GM23338 (cell line): ENCODE measurements around the gene RFNG.

Source experiments
- CREB1 ChIP-seq: fragments of 250-450 bp; sonication (Bioruptor Pico); IDR thresholded peaks from 2 replicates; pipeline ENCODE4 v1.5.0; 2020; ENCODE audit warnings: low read depth, mild to moderate bottlenecking, moderate library complexity
- EZH2 ChIP-seq: fragments of 200-600 bp; sonication (generic); IDR thresholded peaks from one replicate; pipeline ENCODE4 v1.8.0; 2017; ENCODE audit warnings: antibody characterized with exemption, mild to moderate bottlenecking, low read depth; ENCODE audit not compliant: unreplicated experiment
- JUNB ChIP-seq: IDR thresholded peaks from one replicate; pipeline ENCODE4 v1.6.1; 2016; ENCODE audit warnings: antibody characterized with exemption; ENCODE audit not compliant: unreplicated experiment
- POLR2AphosphoS5 ChIP-seq: IDR thresholded peaks from 2 replicates; pipeline ENCODE4 v1.6.1; 2016; ENCODE audit warnings: antibody characterized with exemption, low read depth
- ZNF114 ChIP-seq: fragments of 250-450 bp; sonication (Bioruptor Pico); IDR thresholded peaks from 2 replicates; pipeline ENCODE4 v1.5.0; 2020; ENCODE audit warnings: mild to moderate bottlenecking, moderate library complexity
- TF ChIP-seq, protein P1 (sequence below), 2 experiments: fragments of 200-600 bp in 1 of 2; sonication (generic) in 1 of 2; conservative IDR thresholded peaks; 2 replicates each; pipeline versions ENCODE4 v1.5.1 to v1.6.1; 2016 to 2017; ENCODE audit warnings: antibody characterized with exemption in 2 of 2, low read depth in 2 of 2, mild to moderate bottlenecking in 2 of 2, moderate library complexity in 1 of 2
- TF ChIP-seq, protein P2 (sequence below): IDR thresholded peaks from one replicate; pipeline ENCODE4 v1.6.1; 2018; ENCODE audit warnings: antibody characterized with exemption; ENCODE audit not compliant: unreplicated experiment
- TF ChIP-seq, protein P3 (sequence below): IDR thresholded peaks from 2 replicates; pipeline ENCODE4 v1.6.1; 2016; ENCODE audit warnings: antibody characterized with exemption

DNA sequence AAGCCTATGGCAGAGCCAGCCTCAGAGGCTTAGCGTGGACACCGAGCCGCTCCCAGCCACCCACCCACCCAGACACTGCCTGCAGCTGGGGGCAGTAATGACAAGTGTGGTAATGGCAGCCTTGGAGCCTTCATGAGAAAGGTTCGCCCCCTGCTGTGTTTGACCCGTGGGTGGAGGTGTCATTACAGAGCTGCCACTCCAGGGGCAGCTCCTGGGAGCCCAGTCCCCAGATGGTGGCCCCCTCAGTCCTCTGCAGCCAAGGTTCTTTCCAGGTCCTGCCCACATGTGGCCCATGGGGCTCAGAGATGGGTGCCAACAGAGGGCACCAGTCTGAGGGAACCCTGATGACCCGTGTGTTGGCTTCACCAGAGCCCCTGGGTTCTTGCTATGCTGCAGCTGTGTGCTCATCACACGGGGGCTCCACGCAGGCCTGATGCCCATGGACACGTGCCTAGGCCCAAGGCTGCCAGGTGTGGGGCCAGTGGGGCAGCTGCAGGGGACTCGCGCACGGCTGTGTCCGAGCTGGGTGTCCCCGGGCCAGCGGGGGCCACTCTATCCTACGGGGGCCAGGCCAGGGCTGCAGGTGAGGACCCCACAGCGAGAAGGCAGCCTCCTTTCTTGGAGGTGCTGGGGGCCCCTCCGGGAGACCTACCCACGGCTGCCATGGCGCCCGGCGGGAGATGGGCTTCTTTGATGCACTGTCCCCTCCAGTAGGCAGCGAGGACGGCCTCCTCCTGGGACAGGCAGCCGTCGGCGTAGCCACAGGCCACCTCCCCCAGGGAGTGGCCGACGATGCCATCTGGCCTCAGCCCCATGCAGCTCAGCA is 38.3 kb upstream of the RFNG start:
- TF ChIP-seq, protein P1, sequence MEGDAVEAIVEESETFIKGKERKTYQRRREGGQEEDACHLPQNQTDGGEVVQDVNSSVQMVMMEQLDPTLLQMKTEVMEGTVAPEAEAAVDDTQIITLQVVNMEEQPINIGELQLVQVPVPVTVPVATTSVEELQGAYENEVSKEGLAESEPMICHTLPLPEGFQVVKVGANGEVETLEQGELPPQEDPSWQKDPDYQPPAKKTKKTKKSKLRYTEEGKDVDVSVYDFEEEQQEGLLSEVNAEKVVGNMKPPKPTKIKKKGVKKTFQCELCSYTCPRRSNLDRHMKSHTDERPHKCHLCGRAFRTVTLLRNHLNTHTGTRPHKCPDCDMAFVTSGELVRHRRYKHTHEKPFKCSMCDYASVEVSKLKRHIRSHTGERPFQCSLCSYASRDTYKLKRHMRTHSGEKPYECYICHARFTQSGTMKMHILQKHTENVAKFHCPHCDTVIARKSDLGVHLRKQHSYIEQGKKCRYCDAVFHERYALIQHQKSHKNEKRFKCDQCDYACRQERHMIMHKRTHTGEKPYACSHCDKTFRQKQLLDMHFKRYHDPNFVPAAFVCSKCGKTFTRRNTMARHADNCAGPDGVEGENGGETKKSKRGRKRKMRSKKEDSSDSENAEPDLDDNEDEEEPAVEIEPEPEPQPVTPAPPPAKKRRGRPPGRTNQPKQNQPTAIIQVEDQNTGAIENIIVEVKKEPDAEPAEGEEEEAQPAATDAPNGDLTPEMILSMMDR (conservative IDR thresholded peaks at IDR 0.05; ENCODE audit: low read depth in 2 of 2): no peak
- TF ChIP-seq POLR2AphosphoS5 (no peak), ZNF114 (no peak), JUNB (no peak), EZH2 (no peak), CREB1 (CRISPR knock-in tag) (no peak)
- TF ChIP-seq, protein P2, sequence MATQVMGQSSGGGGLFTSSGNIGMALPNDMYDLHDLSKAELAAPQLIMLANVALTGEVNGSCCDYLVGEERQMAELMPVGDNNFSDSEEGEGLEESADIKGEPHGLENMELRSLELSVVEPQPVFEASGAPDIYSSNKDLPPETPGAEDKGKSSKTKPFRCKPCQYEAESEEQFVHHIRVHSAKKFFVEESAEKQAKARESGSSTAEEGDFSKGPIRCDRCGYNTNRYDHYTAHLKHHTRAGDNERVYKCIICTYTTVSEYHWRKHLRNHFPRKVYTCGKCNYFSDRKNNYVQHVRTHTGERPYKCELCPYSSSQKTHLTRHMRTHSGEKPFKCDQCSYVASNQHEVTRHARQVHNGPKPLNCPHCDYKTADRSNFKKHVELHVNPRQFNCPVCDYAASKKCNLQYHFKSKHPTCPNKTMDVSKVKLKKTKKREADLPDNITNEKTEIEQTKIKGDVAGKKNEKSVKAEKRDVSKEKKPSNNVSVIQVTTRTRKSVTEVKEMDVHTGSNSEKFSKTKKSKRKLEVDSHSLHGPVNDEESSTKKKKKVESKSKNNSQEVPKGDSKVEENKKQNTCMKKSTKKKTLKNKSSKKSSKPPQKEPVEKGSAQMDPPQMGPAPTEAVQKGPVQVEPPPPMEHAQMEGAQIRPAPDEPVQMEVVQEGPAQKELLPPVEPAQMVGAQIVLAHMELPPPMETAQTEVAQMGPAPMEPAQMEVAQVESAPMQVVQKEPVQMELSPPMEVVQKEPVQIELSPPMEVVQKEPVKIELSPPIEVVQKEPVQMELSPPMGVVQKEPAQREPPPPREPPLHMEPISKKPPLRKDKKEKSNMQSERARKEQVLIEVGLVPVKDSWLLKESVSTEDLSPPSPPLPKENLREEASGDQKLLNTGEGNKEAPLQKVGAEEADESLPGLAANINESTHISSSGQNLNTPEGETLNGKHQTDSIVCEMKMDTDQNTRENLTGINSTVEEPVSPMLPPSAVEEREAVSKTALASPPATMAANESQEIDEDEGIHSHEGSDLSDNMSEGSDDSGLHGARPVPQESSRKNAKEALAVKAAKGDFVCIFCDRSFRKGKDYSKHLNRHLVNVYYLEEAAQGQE: no peak
- TF ChIP-seq, protein P3, sequence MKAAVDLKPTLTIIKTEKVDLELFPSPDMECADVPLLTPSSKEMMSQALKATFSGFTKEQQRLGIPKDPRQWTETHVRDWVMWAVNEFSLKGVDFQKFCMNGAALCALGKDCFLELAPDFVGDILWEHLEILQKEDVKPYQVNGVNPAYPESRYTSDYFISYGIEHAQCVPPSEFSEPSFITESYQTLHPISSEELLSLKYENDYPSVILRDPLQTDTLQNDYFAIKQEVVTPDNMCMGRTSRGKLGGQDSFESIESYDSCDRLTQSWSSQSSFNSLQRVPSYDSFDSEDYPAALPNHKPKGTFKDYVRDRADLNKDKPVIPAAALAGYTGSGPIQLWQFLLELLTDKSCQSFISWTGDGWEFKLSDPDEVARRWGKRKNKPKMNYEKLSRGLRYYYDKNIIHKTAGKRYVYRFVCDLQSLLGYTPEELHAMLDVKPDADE: no peak
